ENCODE measurements around the gene YPEL5. TPM values are rescaled to one million over a fixed set of nuclear protein-coding genes. Genes with fewer than 3 reads are reported as not detected.

Gene YPEL5
- polyA plus RNA-seq, 1 donor = 75.3 TPM

DNA sequence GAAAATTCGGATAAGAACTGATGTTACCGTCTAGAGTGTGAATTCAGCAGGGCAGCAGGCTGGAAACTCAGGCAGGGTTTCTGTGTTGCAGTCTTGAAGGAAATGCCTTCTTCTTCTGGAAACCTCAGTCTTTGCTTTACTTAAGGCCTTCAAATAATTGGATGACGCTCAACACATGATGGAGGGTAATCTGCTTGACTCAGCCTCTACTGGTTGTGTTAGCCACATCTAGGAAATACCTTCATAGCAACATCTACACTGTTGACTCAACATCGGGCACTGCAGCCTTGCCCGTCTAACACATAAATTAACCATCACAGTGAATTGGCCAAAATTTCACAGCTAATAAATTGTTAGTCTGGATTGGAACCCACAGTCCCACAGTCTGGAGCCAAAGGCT lies 37.2 kb downstream of the YPEL5 start:
- H3K27me3 ChIP-seq (ENCODE audit: control insufficient read depth, insufficient read depth, low read length) = peaks cover 3% of the 10 kb centered on the region
- no CpG with 5 or more reads among the region's 5 CpGs for WGBS (ENCODE audit: insufficient coverage, low lambda C conversion rate)
- H3K4me3 ChIP-seq (ENCODE audit: low read length) = no peak overlapping the region
- H3K9me3 ChIP-seq (ENCODE audit: control insufficient read depth, low read depth, low read length) = no peaks in the 10 kb centered on the region
- no peak overlapping the region for H3K27ac ChIP-seq (ENCODE audit: low read length)
- H3K4me1 ChIP-seq (ENCODE audit: control insufficient read depth, insufficient read depth, low read length) = no peaks in the 10 kb centered on the region
- no peaks in the 10 kb centered on the region for H3K36me3 ChIP-seq (ENCODE audit: control insufficient read depth, insufficient read depth, low read length)
- no peak for DNase-seq

GRCh38 chr2:30185178-30185577 lies 38.4 kb downstream of the YPEL5 start:
- H3K9me3 ChIP-seq (ENCODE audit: control insufficient read depth, low read depth, low read length) = no peaks in the 10 kb centered on the region
- WGBS (ENCODE audit: insufficient coverage, low lambda C conversion rate) = no CpG with 5 or more reads among the region's 4 CpGs
- H3K27me3 ChIP-seq (ENCODE audit: control insufficient read depth, insufficient read depth, low read length) = no peaks in the 10 kb centered on the region
- H3K4me3 ChIP-seq (ENCODE audit: low read length) = no peak overlapping the region
- H3K27ac ChIP-seq (ENCODE audit: low read length) = no peak overlapping the region
- no peaks in the 10 kb centered on the region for H3K36me3 ChIP-seq (ENCODE audit: control insufficient read depth, insufficient read depth, low read length)
- no peaks in the 10 kb centered on the region for H3K4me1 ChIP-seq (ENCODE audit: control insufficient read depth, insufficient read depth, low read length)
- DNase-seq = no peak

- Histone ChIP-seq H3K27me3 (ENCODE audit: control insufficient read depth, insufficient read depth, low read length) (no peaks in the 10 kb centered on the region), H3K9me3 (ENCODE audit: control insufficient read depth, low read depth, low read length) (no peaks in the 10 kb centered on the region), H3K4me3 (ENCODE audit: low read length) (no peak overlapping the region), H3K36me3 (ENCODE audit: control insufficient read depth, insufficient read depth, low read length) (no peaks in the 10 kb centered on the region), H3K4me1 (ENCODE audit: control insufficient read depth, insufficient read depth, low read length) (no peaks in the 10 kb centered on the region), H3K27ac (ENCODE audit: low read length) (no peak overlapping the region)
- DNase-seq = no peak
- WGBS (ENCODE audit: insufficient coverage, low lambda C conversion rate) = no CpG with 5 or more reads among the region's 2 CpGs
Measured at GRCh38 chr2:30188292-30188691, 41.5 kb downstream of the YPEL5 start.

- no CpG with 5 or more reads among the region's 13 CpGs for WGBS (ENCODE audit: insufficient coverage, low lambda C conversion rate)
- no peak for DNase-seq
- no peak overlapping the region for H3K4me3 ChIP-seq (ENCODE audit: low read length)
- H3K9me3 ChIP-seq (ENCODE audit: control insufficient read depth, low read depth, low read length) = no peaks in the 10 kb centered on the region
- H3K27me3 ChIP-seq (ENCODE audit: control insufficient read depth, insufficient read depth, low read length) = no peaks in the 10 kb centered on the region
- no peaks in the 10 kb centered on the region for H3K4me1 ChIP-seq (ENCODE audit: control insufficient read depth, insufficient read depth, low read length)
- H3K27ac ChIP-seq (ENCODE audit: low read length) = no peak overlapping the region
- no peaks in the 10 kb centered on the region for H3K36me3 ChIP-seq (ENCODE audit: control insufficient read depth, insufficient read depth, low read length)
Measured at GRCh38 chr2:30190637-30191036, 43.8 kb downstream of the YPEL5 start.

DNA sequence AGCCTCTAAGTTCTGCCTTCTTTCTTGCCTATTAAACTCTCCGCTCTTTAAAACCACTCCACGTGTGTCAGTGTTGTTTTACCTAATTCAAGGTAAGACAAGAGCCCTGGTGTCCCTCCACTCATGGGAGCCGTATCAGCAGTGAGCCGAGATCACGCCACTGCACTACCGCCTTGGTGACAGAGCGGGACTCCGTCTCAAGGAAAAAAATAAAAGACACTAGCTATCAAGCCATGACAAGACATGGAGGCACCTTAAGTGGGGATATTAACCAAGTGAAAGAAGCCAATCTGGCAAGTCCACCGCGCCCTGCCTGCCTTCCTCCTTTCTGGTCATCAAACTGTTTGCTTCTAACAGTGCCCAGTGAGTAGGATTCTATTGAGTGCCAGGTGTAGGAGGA lies 44.3 kb downstream of the YPEL5 start:
- Histone ChIP-seq H3K27me3 (ENCODE audit: control insufficient read depth, insufficient read depth, low read length) (no peaks in the 10 kb centered on the region), H3K4me1 (ENCODE audit: control insufficient read depth, insufficient read depth, low read length) (no peaks in the 10 kb centered on the region), H3K27ac (ENCODE audit: low read length) (no peak overlapping the region), H3K4me3 (ENCODE audit: low read length) (no peak overlapping the region), H3K36me3 (ENCODE audit: control insufficient read depth, insufficient read depth, low read length) (no peaks in the 10 kb centered on the region), H3K9me3 (ENCODE audit: control insufficient read depth, low read depth, low read length) (no peaks in the 10 kb centered on the region)
- DNase-seq = no peak
- 100% methylated on average over 1 of the region's 10 CpGs for whole genome bisulfite sequencing (ENCODE audit: insufficient coverage, low lambda C conversion rate)

- Histone ChIP-seq H3K27ac (ENCODE audit: low read length) (no peak overlapping the region), H3K27me3 (ENCODE audit: control insufficient read depth, insufficient read depth, low read length) (no peaks in the 10 kb centered on the region), H3K4me3 (ENCODE audit: low read length) (no peak overlapping the region), H3K4me1 (ENCODE audit: control insufficient read depth, insufficient read depth, low read length) (no peaks in the 10 kb centered on the region), H3K36me3 (ENCODE audit: control insufficient read depth, insufficient read depth, low read length) (no peaks in the 10 kb centered on the region), H3K9me3 (ENCODE audit: control insufficient read depth, low read depth, low read length) (no peaks in the 10 kb centered on the region)
- WGBS (ENCODE audit: insufficient coverage, low lambda C conversion rate) = no CpG with 5 or more reads among the region's 7 CpGs
- no peak for DNase-seq
Measured at GRCh38 chr2:30191819-30192271, 45.0 kb downstream of the YPEL5 start.

DNA sequence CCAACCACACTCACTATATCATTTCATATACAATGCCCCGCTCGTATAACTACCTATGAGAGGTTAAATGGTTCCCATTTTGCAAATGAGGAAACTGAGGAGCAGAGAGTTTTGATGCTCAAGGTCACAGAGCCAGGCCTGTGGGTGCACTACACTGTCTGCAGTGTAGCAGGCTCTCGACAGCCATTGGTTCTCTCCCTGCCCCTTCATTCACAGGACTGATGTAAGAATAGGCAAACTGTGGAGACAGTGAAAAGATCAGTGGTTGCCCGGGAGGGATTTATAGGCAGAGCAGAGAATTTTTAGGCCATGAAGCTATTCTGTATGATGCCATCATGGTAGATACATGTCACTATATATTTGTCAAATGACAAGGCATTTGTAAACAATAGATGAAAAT lies 45.5 kb downstream of the YPEL5 start:
- Histone ChIP-seq H3K9me3 (ENCODE audit: control insufficient read depth, low read depth, low read length) (no peaks in the 10 kb centered on the region), H3K27ac (ENCODE audit: low read length) (no peak overlapping the region), H3K36me3 (ENCODE audit: control insufficient read depth, insufficient read depth, low read length) (no peaks in the 10 kb centered on the region), H3K27me3 (ENCODE audit: control insufficient read depth, insufficient read depth, low read length) (no peaks in the 10 kb centered on the region), H3K4me3 (ENCODE audit: low read length) (no peak overlapping the region), H3K4me1 (ENCODE audit: control insufficient read depth, insufficient read depth, low read length) (no peaks in the 10 kb centered on the region)
- no peak for DNase-seq
- WGBS (ENCODE audit: insufficient coverage, low lambda C conversion rate) = no CpG with 5 or more reads among the region's 4 CpGs

DNA sequence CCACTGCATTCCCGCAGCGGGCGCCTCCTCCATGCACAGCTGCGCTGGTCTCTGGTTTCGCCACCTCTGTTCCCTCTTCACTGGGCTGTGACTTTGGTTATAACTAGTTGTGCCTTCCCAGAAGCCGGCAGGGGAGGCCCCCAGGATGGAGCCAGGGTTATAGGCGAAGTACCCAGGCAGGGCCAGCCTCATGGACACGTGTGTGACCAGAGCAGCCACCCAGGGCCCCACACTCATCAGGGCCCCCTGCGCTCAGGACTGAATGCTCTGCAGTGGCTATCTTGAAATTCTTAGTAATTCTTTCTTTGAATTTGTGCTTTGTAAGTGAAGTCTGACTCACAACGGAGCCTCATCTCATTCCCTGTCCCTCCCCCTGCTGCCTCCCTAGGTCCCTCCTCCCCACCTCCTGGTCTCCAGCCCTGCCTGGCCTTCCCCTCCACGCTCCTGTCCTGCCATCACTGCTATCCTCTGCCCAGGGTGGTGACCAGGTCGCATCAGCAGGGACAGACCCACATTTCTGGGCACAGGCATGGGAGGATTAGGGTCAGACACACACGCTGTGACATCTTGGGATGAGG lies 46.4 kb downstream of the YPEL5 start:
- H3K36me3 ChIP-seq (ENCODE audit: control insufficient read depth, insufficient read depth, low read length) = no peaks in the 10 kb centered on the region
- DNase-seq = no peak
- H3K4me3 ChIP-seq (ENCODE audit: low read length) = no peak overlapping the region
- H3K27me3 ChIP-seq (ENCODE audit: control insufficient read depth, insufficient read depth, low read length) = no peaks in the 10 kb centered on the region
- no peaks in the 10 kb centered on the region for H3K9me3 ChIP-seq (ENCODE audit: control insufficient read depth, low read depth, low read length)
- no CpG with 5 or more reads among the region's 13 CpGs for WGBS (ENCODE audit: insufficient coverage, low lambda C conversion rate)
- H3K4me1 ChIP-seq (ENCODE audit: control insufficient read depth, insufficient read depth, low read length) = no peaks in the 10 kb centered on the region
- no peak overlapping the region for H3K27ac ChIP-seq (ENCODE audit: low read length)

DNA sequence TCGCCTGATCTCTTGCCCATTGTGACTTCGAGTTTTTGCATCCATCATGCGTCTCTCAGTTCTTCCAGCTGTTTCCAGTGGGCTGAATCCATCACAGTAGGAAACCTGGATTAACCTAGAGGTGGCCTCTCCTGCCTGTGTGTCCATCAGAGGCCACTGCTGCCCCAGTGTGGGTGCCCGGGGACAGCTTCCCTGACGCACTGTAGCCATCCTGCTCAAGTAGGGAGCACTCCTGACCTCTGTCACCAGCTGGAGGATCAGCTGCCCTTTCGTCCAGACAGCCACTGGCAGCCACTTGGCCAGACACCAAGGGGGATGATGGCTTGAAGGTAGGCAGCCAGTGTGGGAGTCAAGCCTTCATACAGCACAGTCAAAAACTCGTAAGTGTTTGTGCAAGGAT lies 47.6 kb downstream of the YPEL5 start:
- no CpG with 5 or more reads among the region's 7 CpGs for WGBS (ENCODE audit: insufficient coverage, low lambda C conversion rate)
- no peak for DNase-seq
- Histone ChIP-seq H3K36me3 (ENCODE audit: control insufficient read depth, insufficient read depth, low read length) (no peaks in the 10 kb centered on the region), H3K9me3 (ENCODE audit: control insufficient read depth, low read depth, low read length) (no peaks in the 10 kb centered on the region), H3K4me3 (ENCODE audit: low read length) (no peak overlapping the region), H3K4me1 (ENCODE audit: control insufficient read depth, insufficient read depth, low read length) (no peaks in the 10 kb centered on the region), H3K27me3 (ENCODE audit: control insufficient read depth, insufficient read depth, low read length) (no peaks in the 10 kb centered on the region), H3K27ac (ENCODE audit: low read length) (no peak overlapping the region)

DNA sequence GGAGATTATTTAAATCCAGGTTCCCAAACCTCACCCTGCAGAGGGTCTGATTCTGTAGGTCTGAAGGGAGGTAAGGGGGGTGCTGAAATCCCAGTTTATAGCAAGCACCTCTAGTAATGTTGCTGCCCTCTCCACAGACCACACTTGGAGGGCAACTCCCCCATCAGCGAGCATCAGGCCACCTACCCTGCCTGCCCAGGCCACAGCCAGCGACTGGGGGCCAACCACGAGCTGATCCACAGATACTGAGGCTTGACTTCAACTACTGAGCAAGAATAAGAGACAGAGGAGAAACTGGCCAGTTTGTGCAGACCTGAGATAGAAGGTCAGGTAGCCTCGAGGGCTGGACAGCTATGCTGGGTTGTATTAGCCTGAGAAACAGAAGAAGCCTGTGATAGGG lies 48.2 kb downstream of the YPEL5 start:
- Histone ChIP-seq H3K27ac (ENCODE audit: low read length) (no peak overlapping the region), H3K36me3 (ENCODE audit: control insufficient read depth, insufficient read depth, low read length) (no peaks in the 10 kb centered on the region), H3K4me3 (ENCODE audit: low read length) (no peak overlapping the region), H3K9me3 (ENCODE audit: control insufficient read depth, low read depth, low read length) (no peaks in the 10 kb centered on the region), H3K27me3 (ENCODE audit: control insufficient read depth, insufficient read depth, low read length) (no peaks in the 10 kb centered on the region), H3K4me1 (ENCODE audit: control insufficient read depth, insufficient read depth, low read length) (no peaks in the 10 kb centered on the region)
- 80% methylated on average over 1 of the region's 4 CpGs for WGBS (ENCODE audit: insufficient coverage, low lambda C conversion rate)
- no peak for DNase-seq

GRCh38 chr2:30197570-30198192 lies 50.9 kb downstream of the YPEL5 start:
- Histone ChIP-seq H3K27me3 (ENCODE audit: control insufficient read depth, insufficient read depth, low read length) (no peaks in the 10 kb centered on the region), H3K27ac (ENCODE audit: low read length) (no peak overlapping the region), H3K36me3 (ENCODE audit: control insufficient read depth, insufficient read depth, low read length) (no peaks in the 10 kb centered on the region), H3K9me3 (ENCODE audit: control insufficient read depth, low read depth, low read length) (no peaks in the 10 kb centered on the region), H3K4me3 (ENCODE audit: low read length) (no peak overlapping the region), H3K4me1 (ENCODE audit: control insufficient read depth, insufficient read depth, low read length) (no peaks in the 10 kb centered on the region)
- DNase-seq = no peak
- no CpG with 5 or more reads among the region's 6 CpGs for WGBS (ENCODE audit: insufficient coverage, low lambda C conversion rate)

Measured in large intestine (tissue), 3 donors.